A549 (cell line): ENCODE results near the gene SPINK14.

ENCODE experiments used
- BHLHE40 ChIP-seq: IDR thresholded peaks from 2 replicates; pipeline ENCODE4 v1.6.1; 2012; ENCODE audit warnings: low read depth, low read length, inconsistent platforms
- CTCF ChIP-seq: fragments of >200 bp; sonication (Bioruptor Twin); formaldehyde crosslinking; IDR thresholded peaks from 3 replicates; pipeline ENCODE4 v1.5.1; 2016
- HOXB13 ChIP-seq: fragments of 250-450 bp; sonication (Bioruptor Pico); IDR thresholded peaks from 2 replicates; pipeline ENCODE4 v1.5.0; 2020; ENCODE audit warnings: low read depth, mild to moderate bottlenecking, moderate library complexity
- MAZ ChIP-seq: fragments of 150-350 bp; IDR thresholded peaks from 2 replicates; pipeline ENCODE4 v1.6.1; 2014; ENCODE audit warnings: antibody characterized with exemption, low read depth, low read length, borderline replicate concordance
- POLR2A ChIP-seq: IDR thresholded peaks from 2 replicates; pipeline ENCODE4 v1.6.1; 2012; ENCODE audit warnings: mild to moderate bottlenecking, low read length
- RAD21 ChIP-seq, 2 experiments: fragments of >200 bp in 1 of 2; sonication (Bioruptor Twin) in 1 of 2; formaldehyde crosslinking in 1 of 2; IDR thresholded peaks in 1 of 2; conservative IDR thresholded peaks in 1 of 2; 2 replicates in 1 of 2; 3 replicates in 1 of 2; pipeline ENCODE4 v1.6.1; 2012 to 2018; ENCODE audit warnings: inconsistent platforms in 1 of 2
- SREBF2 ChIP-seq: fragments of 450-650 bp; IDR thresholded peaks from 2 replicates; pipeline ENCODE4 v1.6.1; 2014; ENCODE audit warnings: mild to moderate bottlenecking, moderate library complexity
- TF ChIP-seq, protein P1 (sequence below): IDR thresholded peaks from 2 replicates; pipeline ENCODE4 v1.6.1; 2012

- no peak for TF ChIP-seq CTCF
- TF ChIP-seq POLR2A, result no peak
- no peak for TF ChIP-seq HOXB13 (CRISPR knock-in tag)
- no peak for TF ChIP-seq MAZ
- TF ChIP-seq RAD21 (conservative IDR thresholded peaks at IDR 0.05 in 1 of 2, IDR thresholded peaks at IDR 0.05 in 1 of 2), result no peak
- no peak for TF ChIP-seq BHLHE40
- TF ChIP-seq, protein P1, sequence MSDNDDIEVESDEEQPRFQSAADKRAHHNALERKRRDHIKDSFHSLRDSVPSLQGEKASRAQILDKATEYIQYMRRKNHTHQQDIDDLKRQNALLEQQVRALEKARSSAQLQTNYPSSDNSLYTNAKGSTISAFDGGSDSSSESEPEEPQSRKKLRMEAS, result no peak
- TF ChIP-seq SREBF2, result no peak
Measured at GRCh38 chr5:148140846-148141245, 27.5 kb upstream of the SPINK14 start.
